Progenitor cell of endocrine pancreas (in vitro differentiated cells): ENCODE results near the gene YPEL2. TPM values are rescaled to one million over a fixed set of nuclear protein-coding genes. Genes with fewer than 3 reads are reported as not detected.
"Not testable (repeated sequence)": the region's sequence is repeated elsewhere in the genome, so short reads cannot be mapped to it uniquely, and the experiment has no call there.

Experiments used
- DNase-seq: peaks from one replicate; pipeline ENCODE4 v3.0.0; 2021; ENCODE audit warnings: low spot score; ENCODE audit not compliant: unreplicated experiment
- H3K27ac Mint-ChIP-seq: 2 replicates; pipeline ENCODE4 v1.8.0; 2021; ENCODE audit warnings: mild to moderate bottlenecking, moderate library complexity, mixed read lengths
- H3K27me3 Mint-ChIP-seq: 2 replicates; pipeline ENCODE4 v1.8.0; 2021; ENCODE audit warnings: mixed read lengths
- H3K36me3 Mint-ChIP-seq: 2 replicates; pipeline ENCODE4 v1.8.0; 2022; ENCODE audit warnings: mixed read lengths; ENCODE audit not compliant: insufficient read depth
- H3K4me1 Mint-ChIP-seq: 2 replicates; pipeline ENCODE4 v1.8.0; 2021; ENCODE audit warnings: low read depth, mixed read lengths
- H3K4me3 Mint-ChIP-seq: 2 replicates; pipeline ENCODE4 v1.8.0; 2021; ENCODE audit warnings: low read depth, mild to moderate bottlenecking, moderate library complexity, mixed read lengths
- H3K9me3 Mint-ChIP-seq: 2 replicates; pipeline ENCODE4 v1.8.0; 2021; ENCODE audit warnings: low read depth, mixed read lengths
- CTCF ChIP-seq: fragments of 200-600 bp; sonication (generic); IDR thresholded peaks from one replicate; pipeline ENCODE4 v1.5.0; 2021; ENCODE audit warnings: antibody characterized with exemption, mild to moderate bottlenecking; ENCODE audit not compliant: unreplicated experiment
- total RNA-seq: library from RNA; stranded (reverse); gene quantifications from 2 replicates; pipeline ENCODE4 v1.2.1, GENCODE V29; 2021

YPEL2 gene
- total RNA-seq, 1 donor from 2014 or later, result 39.9 TPM

- DNase-seq, result no peak
- peak overlapping the region; percentile 78 for H3K27ac Mint-ChIP-seq
- H3K4me1 Mint-ChIP-seq, result peaks cover 17% of the 10 kb centered on the region
- no peak overlapping the region for H3K4me3 Mint-ChIP-seq
- no peaks in the 10 kb centered on the region for H3K9me3 Mint-ChIP-seq
- no peaks in the 10 kb centered on the region for H3K27me3 Mint-ChIP-seq
- TF ChIP-seq CTCF, result no peak
- H3K36me3 Mint-ChIP-seq, result peaks cover 31% of the 10 kb centered on the region
Measured at GRCh38 chr17:59388069-59388556, 56.7 kb downstream of the YPEL2 start.

GRCh38 chr17:59389066-59389465 lies 57.6 kb downstream of the YPEL2 start:
- H3K27ac Mint-ChIP-seq, result no peak overlapping the region
- no peak overlapping the region for H3K4me3 Mint-ChIP-seq
- peaks cover 17% of the 10 kb centered on the region for H3K4me1 Mint-ChIP-seq

GRCh38 chr17:59391021-59391420 lies 59.6 kb downstream of the YPEL2 start:
- TF ChIP-seq CTCF, result no peak
- Mint-ChIP-seq H3K9me3 (no peaks in the 10 kb centered on the region), H3K27me3 (no peaks in the 10 kb centered on the region), H3K4me3 (no peak overlapping the region), H3K4me1 (peaks cover 17% of the 10 kb centered on the region), H3K36me3 (peaks cover 39% of the 10 kb centered on the region), H3K27ac (peak overlapping the region; percentile 59)
- no peak for DNase-seq

More at GRCh38 chr17:59389066-59389465, 57.6 kb downstream of the YPEL2 start:
- no peak for TF ChIP-seq CTCF
- Mint-ChIP-seq H3K9me3 (no peaks in the 10 kb centered on the region), H3K36me3 (peaks cover 31% of the 10 kb centered on the region), H3K27me3 (no peaks in the 10 kb centered on the region)
- DNase-seq, result no peak

GRCh38 chr17:59392973-59393679 lies 61.7 kb downstream of the YPEL2 start:
- H3K4me1 Mint-ChIP-seq, result peaks cover 7% of the 10 kb centered on the region
- H3K27ac Mint-ChIP-seq, result peak overlapping the region; percentile 84
- TF ChIP-seq CTCF, result no peak
- peaks cover 44% of the 10 kb centered on the region for H3K36me3 Mint-ChIP-seq
- no peak overlapping the region for H3K4me3 Mint-ChIP-seq
- no peaks in the 10 kb centered on the region for H3K9me3 Mint-ChIP-seq
- no peak for DNase-seq
- H3K27me3 Mint-ChIP-seq, result no peaks in the 10 kb centered on the region

GRCh38 chr17:59393742-59394410 lies 62.4 kb downstream of the YPEL2 start:
- not testable (repeated sequence) for H3K4me3 Mint-ChIP-seq, H3K4me1 Mint-ChIP-seq, H3K9me3 Mint-ChIP-seq, H3K27me3 Mint-ChIP-seq, H3K27ac Mint-ChIP-seq, DNase-seq
- H3K36me3 Mint-ChIP-seq, result peaks cover 50% of the 10 kb centered on the region
